Ectodermal cell (in vitro differentiated cells): ENCODE measurements around the gene DNAH17.

Experiments used
- H3K27ac ChIP-seq: 2 replicates; pipeline ENCODE4 v1.7.0; 2013; ENCODE audit warnings: mild to moderate bottlenecking, low read depth, low read length; ENCODE audit not compliant: insufficient read depth, poor library complexity, severe bottlenecking
- H3K27me3 ChIP-seq: 2 replicates; pipeline ENCODE4 v1.7.0; 2013; ENCODE audit warnings: mild to moderate bottlenecking, low read length; ENCODE audit not compliant: insufficient read depth, control insufficient read depth, poor library complexity, severe bottlenecking
- H3K36me3 ChIP-seq: one replicate; pipeline ENCODE4 v1.7.0; 2013; ENCODE audit warnings: low read length; ENCODE audit not compliant: control insufficient read depth, insufficient read depth
- H3K4me1 ChIP-seq: one replicate; pipeline ENCODE4 v1.7.0; 2013; ENCODE audit warnings: low read length; ENCODE audit not compliant: control insufficient read depth, insufficient read depth
- H3K4me3 ChIP-seq: 2 replicates; pipeline ENCODE4 v1.7.0; 2013; ENCODE audit warnings: low read depth, low read length, control low read depth; ENCODE audit not compliant: insufficient read depth
- H3K9me3 ChIP-seq: 2 replicates; pipeline ENCODE4 v1.7.0; 2013; ENCODE audit warnings: mild to moderate bottlenecking, low read length, moderate library complexity; ENCODE audit not compliant: control insufficient read depth
- WGBS, 2 experiments: methylation state at CpG; one replicate each; pipeline ENCODE4 v1.1.7; 2013; ENCODE audit warnings: missing lambda C conversion rate in 2 of 2; 5-methylcytosine and 5-hydroxymethylcytosine counted together

The DNAH17 gene

GRCh38 chr17:78534492-78535272 lies 42.5 kb downstream of the DNAH17 start:
- no peak overlapping the region for H3K4me3 ChIP-seq
- H3K27ac ChIP-seq = no peak overlapping the region
- H3K36me3 ChIP-seq = no peaks in the 10 kb centered on the region
- no peaks in the 10 kb centered on the region for H3K9me3 ChIP-seq
- H3K27me3 ChIP-seq = no peaks in the 10 kb centered on the region
- 87 to 89% methylated on average over 6 of the region's 6 CpGs for WGBS, 2 experiments
- peaks cover 10% of the 10 kb centered on the region for H3K4me1 ChIP-seq

- Histone ChIP-seq H3K9me3 (no peaks in the 10 kb centered on the region), H3K4me3 (no peak overlapping the region), H3K4me1 (peaks cover 4% of the 10 kb centered on the region), H3K27me3 (no peaks in the 10 kb centered on the region), H3K36me3 (no peaks in the 10 kb centered on the region), H3K27ac (no peak overlapping the region)
- 90% methylated on average over 19 of the region's 19 CpGs for WGBS, 2 experiments
Measured at GRCh38 chr17:78532922-78533640, 44.1 kb downstream of the DNAH17 start.

DNA sequence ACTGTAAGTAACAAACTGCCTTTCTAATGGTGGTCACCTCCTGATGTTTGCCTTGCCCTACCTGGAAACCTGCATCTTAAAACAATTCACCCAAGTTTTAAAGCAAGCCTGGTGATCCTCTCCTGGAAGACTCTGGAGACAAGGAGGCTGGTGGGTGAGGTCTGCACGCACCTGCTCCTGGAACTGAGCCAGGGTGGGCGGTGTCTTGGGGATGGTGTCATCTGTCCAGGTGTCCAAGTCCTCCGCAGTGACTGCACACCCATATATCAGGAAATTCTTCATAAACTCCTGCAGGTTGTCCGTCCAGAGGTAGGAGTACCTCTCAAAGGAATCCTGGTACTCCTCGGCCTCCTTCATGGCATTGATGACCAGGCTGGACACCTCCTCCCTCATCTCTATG lies 44.9 kb downstream of the DNAH17 start:
- H3K27ac ChIP-seq = no peak overlapping the region
- H3K27me3 ChIP-seq = no peaks in the 10 kb centered on the region
- H3K36me3 ChIP-seq = no peaks in the 10 kb centered on the region
- 77 to 78% methylated on average over 5 of the region's 5 CpGs for WGBS, 2 experiments
- no peaks in the 10 kb centered on the region for H3K9me3 ChIP-seq
- no peak overlapping the region for H3K4me3 ChIP-seq
- H3K4me1 ChIP-seq = peaks cover 4% of the 10 kb centered on the region

DNA sequence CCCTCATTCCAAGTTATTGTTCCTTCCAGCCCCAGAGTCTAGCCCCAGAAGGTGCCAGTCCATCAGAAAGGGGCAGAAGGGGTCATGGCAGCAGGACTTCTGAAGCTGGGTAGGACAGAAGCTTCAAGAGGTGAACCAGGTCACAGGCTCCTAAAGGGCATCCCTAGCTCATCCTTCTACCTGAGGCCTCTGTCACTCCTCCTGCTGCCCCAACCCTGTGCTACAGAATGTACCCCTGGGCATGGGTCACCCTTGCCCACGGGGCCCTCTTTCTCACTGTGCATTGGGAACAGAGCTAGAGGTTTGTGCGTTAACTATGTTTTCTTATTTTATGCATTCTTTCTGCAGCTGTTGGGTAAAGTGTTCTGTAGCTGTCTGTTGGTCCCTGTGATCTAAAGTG lies 46.5 kb downstream of the DNAH17 start:
- 86 to 89% methylated on average over 2 of the region's 2 CpGs for WGBS, 2 experiments
- Histone ChIP-seq H3K4me1 (peaks cover 4% of the 10 kb centered on the region), H3K4me3 (no peak overlapping the region), H3K36me3 (no peaks in the 10 kb centered on the region), H3K27ac (no peak overlapping the region), H3K9me3 (no peaks in the 10 kb centered on the region), H3K27me3 (no peaks in the 10 kb centered on the region)

- Histone ChIP-seq H3K9me3 (no peaks in the 10 kb centered on the region), H3K4me3 (no peak overlapping the region), H3K36me3 (no peaks in the 10 kb centered on the region), H3K27ac (no peak overlapping the region), H3K27me3 (no peaks in the 10 kb centered on the region), H3K4me1 (peaks cover 3% of the 10 kb centered on the region)
- WGBS, 2 experiments = 96% methylated on average over 29 of the region's 29 CpGs
Measured at GRCh38 chr17:78529871-78530670, 47.1 kb downstream of the DNAH17 start.

DNA sequence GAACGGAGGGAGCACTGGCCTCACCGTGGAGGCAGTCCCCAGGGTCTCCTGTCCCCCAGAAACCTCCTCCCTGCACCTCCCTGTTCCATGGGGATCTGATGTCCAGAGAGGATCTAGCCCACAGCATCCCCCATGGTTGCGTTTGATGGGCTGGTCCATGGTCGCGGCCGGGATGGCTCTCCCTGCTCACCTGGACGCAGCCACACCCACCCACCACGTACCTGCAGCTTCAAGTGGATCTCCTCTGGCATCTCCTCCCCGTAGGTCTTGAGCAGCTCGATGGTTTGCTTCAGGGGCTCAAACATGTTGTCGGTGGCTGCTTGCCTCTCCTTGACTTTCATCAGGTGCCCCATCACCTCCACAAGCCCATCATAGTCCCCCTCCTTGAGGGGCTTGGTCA lies 47.9 kb downstream of the DNAH17 start:
- no peaks in the 10 kb centered on the region for H3K9me3 ChIP-seq
- no peak overlapping the region for H3K27ac ChIP-seq
- H3K27me3 ChIP-seq = no peaks in the 10 kb centered on the region
- 93 to 95% methylated on average over 11 of the region's 11 CpGs for WGBS, 2 experiments
- no peak overlapping the region for H3K4me3 ChIP-seq
- no peaks in the 10 kb centered on the region for H3K36me3 ChIP-seq
- no peaks in the 10 kb centered on the region for H3K4me1 ChIP-seq

- no peak overlapping the region for H3K27ac ChIP-seq
- H3K27me3 ChIP-seq = no peaks in the 10 kb centered on the region
- no peak overlapping the region for H3K4me3 ChIP-seq
- no peaks in the 10 kb centered on the region for H3K4me1 ChIP-seq
- no peaks in the 10 kb centered on the region for H3K36me3 ChIP-seq
- 53 to 55% methylated on average over 10 of the region's 10 CpGs for WGBS, 2 experiments
- H3K9me3 ChIP-seq = no peaks in the 10 kb centered on the region
Measured at GRCh38 chr17:78528541-78528940, 48.7 kb downstream of the DNAH17 start.

- H3K36me3 ChIP-seq = no peaks in the 10 kb centered on the region
Measured at GRCh38 chr17:78527345-78527744, 49.9 kb downstream of the DNAH17 start.

DNA sequence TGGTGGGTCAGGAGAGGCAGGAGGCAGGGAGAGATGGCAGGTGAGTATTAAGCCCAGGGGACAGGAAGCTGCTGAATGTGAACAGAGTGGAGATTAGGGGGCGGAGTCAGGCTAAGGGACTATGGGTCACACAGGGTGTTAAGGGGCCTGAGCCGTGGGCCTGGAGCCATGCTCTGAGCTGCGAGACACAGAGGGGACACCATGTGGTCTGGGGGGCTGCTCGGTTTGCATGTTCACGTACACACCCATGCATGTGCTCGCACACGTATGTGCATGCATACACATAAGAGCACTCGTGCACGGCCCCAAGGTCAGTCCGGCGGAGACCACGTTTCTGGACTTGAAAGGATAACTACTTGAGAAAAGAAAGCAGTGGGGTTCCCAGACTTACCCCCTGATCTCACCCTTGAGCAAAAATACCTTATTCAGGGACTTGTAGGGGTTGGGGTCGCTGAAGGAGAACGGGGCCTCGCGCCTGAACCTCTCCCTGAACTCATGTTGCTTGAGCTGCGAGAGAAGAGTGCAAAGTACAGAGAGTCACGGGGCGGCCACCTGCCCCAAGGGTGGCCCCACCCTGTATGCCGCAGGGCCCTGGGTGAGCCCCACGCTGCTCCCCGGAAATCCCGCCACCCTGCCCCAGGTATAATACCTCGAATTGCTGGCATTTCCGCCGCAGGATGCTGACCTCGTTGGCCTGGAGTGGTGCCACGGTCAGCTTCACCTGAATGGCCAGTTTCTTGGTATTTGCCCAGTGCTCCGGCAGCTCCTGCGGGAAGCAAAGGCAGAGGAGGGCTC lies 50.8 kb downstream of the DNAH17 start:
- H3K36me3 ChIP-seq = no peaks in the 10 kb centered on the region
- H3K9me3 ChIP-seq = no peaks in the 10 kb centered on the region
- WGBS, 2 experiments = 94% methylated on average over 30 of the region's 30 CpGs
- H3K27ac ChIP-seq = no peak overlapping the region
- H3K27me3 ChIP-seq = no peaks in the 10 kb centered on the region
- no peaks in the 10 kb centered on the region for H3K4me1 ChIP-seq
- H3K4me3 ChIP-seq = no peak overlapping the region

More at GRCh38 chr17:78527345-78527744, 49.9 kb downstream of the DNAH17 start:
- no peak overlapping the region for H3K4me3 ChIP-seq
- no peaks in the 10 kb centered on the region for H3K9me3 ChIP-seq
- H3K27ac ChIP-seq = no peak overlapping the region
- H3K4me1 ChIP-seq = no peaks in the 10 kb centered on the region
- WGBS, 2 experiments = 96 to 99% methylated on average over 4 of the region's 4 CpGs
- no peaks in the 10 kb centered on the region for H3K27me3 ChIP-seq
